ENCODE data around the gene LAMC1.

Gene LAMC1

DNA sequence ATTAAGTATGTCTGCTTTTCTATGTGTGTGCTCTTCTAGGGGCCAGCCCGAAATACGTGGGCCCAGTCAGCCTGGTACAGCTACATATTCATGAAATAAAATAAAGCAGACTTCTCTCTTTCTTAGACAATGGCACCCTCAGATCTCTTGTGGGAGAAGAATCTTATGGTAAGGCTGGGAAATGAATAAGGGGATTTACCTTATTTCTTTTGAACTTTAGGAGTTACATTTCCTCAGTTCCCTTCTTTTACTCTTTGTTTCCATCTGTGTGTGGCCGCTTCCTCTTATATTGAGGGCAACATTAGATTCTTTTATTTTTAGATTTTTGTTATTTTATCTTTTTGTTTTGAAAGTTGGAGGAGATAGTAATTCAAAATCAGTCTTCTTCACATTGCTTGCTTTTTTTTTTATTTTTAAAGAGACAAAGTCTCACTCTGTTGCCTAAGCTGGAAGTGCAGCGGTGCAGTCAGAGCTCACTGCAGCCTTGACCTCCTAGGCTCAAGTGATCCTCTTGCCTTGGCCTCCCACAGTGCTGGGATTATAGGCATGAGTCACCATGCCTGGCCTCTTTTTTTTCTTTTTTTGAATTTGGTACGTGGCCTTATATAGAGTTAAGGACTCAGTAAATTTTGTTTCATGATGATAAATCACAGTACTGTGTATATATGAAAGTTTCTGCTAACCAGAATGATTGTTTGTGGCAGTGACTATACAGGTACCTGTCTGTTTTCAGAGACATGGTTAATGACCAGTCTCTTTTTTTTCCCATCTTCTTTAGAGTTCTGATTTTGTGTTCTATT is 9.1 kb downstream of the LAMC1 start (continued):
- TF ChIP-seq ZNF426 (tag by site-specific recombination; IDR thresholded peaks at IDR 0.05) = no peak
- TF ChIP-seq, protein P1, sequence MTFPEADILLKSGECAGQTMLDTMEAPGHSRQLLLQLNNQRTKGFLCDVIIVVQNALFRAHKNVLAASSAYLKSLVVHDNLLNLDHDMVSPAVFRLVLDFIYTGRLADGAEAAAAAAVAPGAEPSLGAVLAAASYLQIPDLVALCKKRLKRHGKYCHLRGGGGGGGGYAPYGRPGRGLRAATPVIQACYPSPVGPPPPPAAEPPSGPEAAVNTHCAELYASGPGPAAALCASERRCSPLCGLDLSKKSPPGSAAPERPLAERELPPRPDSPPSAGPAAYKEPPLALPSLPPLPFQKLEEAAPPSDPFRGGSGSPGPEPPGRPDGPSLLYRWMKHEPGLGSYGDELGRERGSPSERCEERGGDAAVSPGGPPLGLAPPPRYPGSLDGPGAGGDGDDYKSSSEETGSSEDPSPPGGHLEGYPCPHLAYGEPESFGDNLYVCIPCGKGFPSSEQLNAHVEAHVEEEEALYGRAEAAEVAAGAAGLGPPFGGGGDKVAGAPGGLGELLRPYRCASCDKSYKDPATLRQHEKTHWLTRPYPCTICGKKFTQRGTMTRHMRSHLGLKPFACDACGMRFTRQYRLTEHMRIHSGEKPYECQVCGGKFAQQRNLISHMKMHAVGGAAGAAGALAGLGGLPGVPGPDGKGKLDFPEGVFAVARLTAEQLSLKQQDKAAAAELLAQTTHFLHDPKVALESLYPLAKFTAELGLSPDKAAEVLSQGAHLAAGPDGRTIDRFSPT (tag by site-specific recombination; IDR thresholded peaks at IDR 0.05) = peak; percentile 89
- no peak for TF ChIP-seq ZNF707 (tag by site-specific recombination; IDR thresholded peaks at IDR 0.05)
- peak; percentile 84; the same call in 1 of the 2 replicates for TF ChIP-seq ZNF501 (tag by site-specific recombination; IDR thresholded peaks at IDR 0.05)
- no peak for TF ChIP-seq ZNF423 (tag by site-specific recombination; IDR thresholded peaks at IDR 0.05)
- no peak for TF ChIP-seq REPIN1 (tag by site-specific recombination; IDR thresholded peaks at IDR 0.05; ENCODE audit: low read depth)
- TF ChIP-seq RBAK (tag by site-specific recombination; IDR thresholded peaks at IDR 0.05) = no peak
- no peak for TF ChIP-seq ZNF302 (tag by site-specific recombination; IDR thresholded peaks at IDR 0.05; ENCODE audit: low read depth)
- no peak for TF ChIP-seq ZNF311 (tag by site-specific recombination; IDR thresholded peaks at IDR 0.05; ENCODE audit: borderline replicate concordance)
- TF ChIP-seq GLI2 (tag by site-specific recombination; IDR thresholded peaks at IDR 0.05; ENCODE audit: borderline replicate concordance, low read depth) = no peak; the same call in 1 of the 2 replicates
- TF ChIP-seq ZNF140 (tag by site-specific recombination; IDR thresholded peaks at IDR 0.05) = no peak
- TF ChIP-seq ZSCAN30 (tag by site-specific recombination; IDR thresholded peaks at IDR 0.05) = 0 out of 2 replicates have a peak, but pooled peaks have one; percentile 59
- no peak for TF ChIP-seq CTCF (tag by site-specific recombination; IDR thresholded peaks at IDR 0.05)
- no peak for TF ChIP-seq ZNF585B (tag by site-specific recombination; IDR thresholded peaks at IDR 0.05)
- TF ChIP-seq, protein P2, sequence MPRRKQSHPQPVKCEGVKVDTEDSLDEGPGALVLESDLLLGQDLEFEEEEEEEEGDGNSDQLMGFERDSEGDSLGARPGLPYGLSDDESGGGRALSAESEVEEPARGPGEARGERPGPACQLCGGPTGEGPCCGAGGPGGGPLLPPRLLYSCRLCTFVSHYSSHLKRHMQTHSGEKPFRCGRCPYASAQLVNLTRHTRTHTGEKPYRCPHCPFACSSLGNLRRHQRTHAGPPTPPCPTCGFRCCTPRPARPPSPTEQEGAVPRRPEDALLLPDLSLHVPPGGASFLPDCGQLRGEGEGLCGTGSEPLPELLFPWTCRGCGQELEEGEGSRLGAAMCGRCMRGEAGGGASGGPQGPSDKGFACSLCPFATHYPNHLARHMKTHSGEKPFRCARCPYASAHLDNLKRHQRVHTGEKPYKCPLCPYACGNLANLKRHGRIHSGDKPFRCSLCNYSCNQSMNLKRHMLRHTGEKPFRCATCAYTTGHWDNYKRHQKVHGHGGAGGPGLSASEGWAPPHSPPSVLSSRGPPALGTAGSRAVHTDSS (tag by site-specific recombination; IDR thresholded peaks at IDR 0.05) = no peak
- TF ChIP-seq, protein P3, sequence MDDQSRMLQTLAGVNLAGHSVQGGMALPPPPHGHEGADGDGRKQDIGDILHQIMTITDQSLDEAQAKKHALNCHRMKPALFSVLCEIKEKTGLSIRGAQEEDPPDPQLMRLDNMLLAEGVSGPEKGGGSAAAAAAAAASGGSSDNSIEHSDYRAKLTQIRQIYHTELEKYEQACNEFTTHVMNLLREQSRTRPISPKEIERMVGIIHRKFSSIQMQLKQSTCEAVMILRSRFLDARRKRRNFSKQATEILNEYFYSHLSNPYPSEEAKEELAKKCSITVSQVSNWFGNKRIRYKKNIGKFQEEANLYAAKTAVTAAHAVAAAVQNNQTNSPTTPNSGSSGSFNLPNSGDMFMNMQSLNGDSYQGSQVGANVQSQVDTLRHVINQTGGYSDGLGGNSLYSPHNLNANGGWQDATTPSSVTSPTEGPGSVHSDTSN (CRISPR knock-in tag; IDR thresholded peaks at IDR 0.05) = no peak
- no peak for TF ChIP-seq GLI4 (tag by site-specific recombination; IDR thresholded peaks at IDR 0.05)
- no peak; the same call in 1 of the 2 replicates for TF ChIP-seq ZNF660 (tag by site-specific recombination; IDR thresholded peaks at IDR 0.05)
- TF ChIP-seq BCL11B (tag by site-specific recombination; IDR thresholded peaks at IDR 0.05; ENCODE audit: low read depth) = no peak
- TF ChIP-seq ZNF26 (tag by site-specific recombination; IDR thresholded peaks at IDR 0.05) = no peak
- no peak for TF ChIP-seq ZNF510 (tag by site-specific recombination; IDR thresholded peaks at IDR 0.05; ENCODE audit: insufficient replicate concordance)
- no peak for TF ChIP-seq ZNF404 (tag by site-specific recombination; IDR thresholded peaks at IDR 0.05)
- TF ChIP-seq HOXA7 (CRISPR knock-in tag; IDR thresholded peaks at IDR 0.05; ENCODE audit: borderline replicate concordance) = no peak
- TF ChIP-seq ZNF169 (tag by site-specific recombination; IDR thresholded peaks at IDR 0.05) = no peak
- no peak for TF ChIP-seq TRIM28 (IDR thresholded peaks at IDR 0.05; ENCODE audit: borderline replicate concordance, low read length)
- TF ChIP-seq ZNF211 (tag by site-specific recombination; IDR thresholded peaks at IDR 0.05; ENCODE audit: low read depth) = no peak
- no peak for TF ChIP-seq ZNF530 (tag by site-specific recombination; IDR thresholded peaks at IDR 0.05; ENCODE audit: low read depth)
- TF ChIP-seq ZSCAN16 (tag by site-specific recombination; IDR thresholded peaks at IDR 0.05) = no peak
- TF ChIP-seq ZBTB49 (tag by site-specific recombination; IDR thresholded peaks at IDR 0.05; ENCODE audit: low read depth) = no peak

All from HEK293 (cell line).